H1 (cell line): Measurements from ENCODE around the gene ZNF397. TPM values are rescaled to one million over a fixed set of nuclear protein-coding genes. Genes with fewer than 3 reads are reported as not detected.

ENCODE experiments used
- CTCF ChIA-PET: fragments of 300-600 bp; sonication (Branson Sonifier 250); formaldehyde crosslinking; loops from one replicate; lab custom pipeline; 2021; ENCODE audit not compliant: partially characterized antibody; lab: Charles Lee
- POLR2A ChIA-PET: fragments of 300-600 bp; sonication (Branson Sonifier 250); formaldehyde crosslinking; loops from one replicate; lab custom pipeline; 2021; ENCODE audit warnings: inconsistent platforms; ENCODE audit not compliant: partially characterized antibody; lab: Charles Lee
- DNase-seq, 2 experiments: peaks; one replicate each; pipeline versions ENCODE4 v3.0.0 to v3.0.0-alpha.2; 2010 to 2022; ENCODE audit warnings: low spot score in 2 of 2, low read depth in 1 of 2, mixed read lengths in 1 of 2
- FAIRE-seq: peaks from 2 replicates; lab custom pipeline; 2011; peaks lifted over from hg19 to GRCh38; lab: Jason Lieb, UNC
- H2AFZ ChIP-seq: 2 replicates; pipeline ENCODE4 v1.8.1; 2012; ENCODE audit warnings: low read length, inconsistent platforms
- H2AK5ac ChIP-seq: 2 replicates; pipeline ENCODE4 v1.6.1; 2013; ENCODE audit warnings: low read depth, low read length
- H2BK120ac ChIP-seq: replicated peaks from 2 replicates; pipeline ENCODE3; 2013; ENCODE audit warnings: low read depth, low read length, inconsistent platforms
- H2BK12ac ChIP-seq: 2 replicates; pipeline ENCODE4 v1.6.1; 2013; ENCODE audit warnings: low read depth, low read length
- H2BK15ac ChIP-seq: 2 replicates; pipeline ENCODE4 v1.6.1; 2013; ENCODE audit warnings: low read length
- H2BK20ac ChIP-seq: 2 replicates; pipeline ENCODE4 v1.6.1; 2013; ENCODE audit warnings: low read length
- H2BK5ac ChIP-seq: 2 replicates; pipeline ENCODE4 v1.6.1; 2013; ENCODE audit warnings: low read depth, low read length
- H3K14ac ChIP-seq: 2 replicates; pipeline ENCODE4 v1.6.1; 2013; ENCODE audit warnings: inconsistent platforms; ENCODE audit not compliant: insufficient read length
- H3K18ac ChIP-seq: 2 replicates; pipeline ENCODE4 v1.6.1; 2013; ENCODE audit warnings: low read length; ENCODE audit errors: extremely low read depth
- H3K23ac ChIP-seq: 2 replicates; pipeline ENCODE4 v1.6.1; 2013; ENCODE audit warnings: inconsistent platforms; ENCODE audit not compliant: insufficient read length
- H3K23me2 ChIP-seq: 2 replicates; pipeline ENCODE4 v1.6.1; 2013; ENCODE audit warnings: low read depth, low read length
- H3K27ac ChIP-seq: 2 replicates; pipeline ENCODE4 v1.6.1; 2011; ENCODE audit warnings: low read depth, low read length, inconsistent platforms
- H3K27me3 ChIP-seq, 4 experiments: replicated peaks in 1 of 4; 1 replicate in 1 of 4; 2 replicates in 3 of 4; pipeline versions ENCODE4 v1.6.1 to v1.8.1; 2011 to 2013; ENCODE audit warnings: low read length in 3 of 4, mild to moderate bottlenecking in 3 of 4, inconsistent platforms in 2 of 4, mixed read lengths in 2 of 4, moderate library complexity in 1 of 4; ENCODE audit not compliant: control insufficient read depth in 3 of 4, insufficient read depth in 3 of 4; ENCODE audit errors: extremely low read depth in 1 of 4
- H3K36me3 ChIP-seq, 4 experiments: 2 replicates each; pipeline versions ENCODE4 v1.6.1 to v1.8.1; 2011 to 2013; ENCODE audit warnings: mild to moderate bottlenecking in 4 of 4, low read length in 3 of 4, moderate library complexity in 2 of 4, control low read depth in 1 of 4, inconsistent platforms in 1 of 4; ENCODE audit not compliant: insufficient read depth in 4 of 4, control insufficient read depth in 2 of 4
- H3K4ac ChIP-seq: replicated peaks from 2 replicates; pipeline ENCODE3; 2013; ENCODE audit warnings: low read length, low read depth, mixed read lengths, inconsistent platforms; ENCODE audit not compliant: insufficient read length
- H3K4me1 ChIP-seq, 4 experiments: replicated peaks in 1 of 4; 1 replicate in 1 of 4; 2 replicates in 3 of 4; pipeline versions ENCODE4 v1.6.1 to v1.8.1; 2011 to 2013; ENCODE audit warnings: low read length in 3 of 4, inconsistent platforms in 2 of 4, mixed read lengths in 1 of 4; ENCODE audit not compliant: insufficient read depth in 4 of 4, control insufficient read depth in 3 of 4
- H3K4me2 ChIP-seq, 2 experiments: 2 replicates each; pipeline versions ENCODE4 v1.6.1 to v1.8.1; 2011 to 2013; ENCODE audit warnings: low read depth in 2 of 2, low read length in 2 of 2, control low read depth in 1 of 2, inconsistent platforms in 1 of 2, mild to moderate bottlenecking in 1 of 2; ENCODE audit not compliant: insufficient read depth in 1 of 2
- H3K4me3 ChIP-seq, 4 experiments: fragments of 200-600, 300-600 bp in 1 of 4; sonication (generic), shearing (Covaris generic), sonication (Bioruptor Twin) in 1 of 4; 2 replicates each; pipeline versions ENCODE4 v1.5.1 to v1.8.1; 2011 to 2016; ENCODE audit warnings: low read length in 4 of 4, low read depth in 3 of 4, control low read depth in 2 of 4, inconsistent platforms in 2 of 4, mild to moderate bottlenecking in 2 of 4, mixed read lengths in 1 of 4, moderate library complexity in 1 of 4; ENCODE audit not compliant: insufficient read depth in 2 of 4; ENCODE audit errors: extremely low read depth in 1 of 4
- H3K56ac ChIP-seq: replicated peaks from 2 replicates; pipeline ENCODE3; 2013; ENCODE audit warnings: low read depth, mild to moderate bottlenecking, mixed read lengths, low read length, inconsistent platforms; ENCODE audit not compliant: insufficient read length
- H3K79me1 ChIP-seq: 2 replicates; pipeline ENCODE4 v1.6.1; 2013; ENCODE audit warnings: low read depth, low read length, control low read depth
- H3K79me2 ChIP-seq, 2 experiments: 2 replicates each; pipeline versions ENCODE4 v1.6.1 to v1.8.1; 2012 to 2013; ENCODE audit warnings: low read length in 2 of 2, mild to moderate bottlenecking in 2 of 2, inconsistent platforms in 1 of 2; ENCODE audit not compliant: insufficient read depth in 2 of 2, control insufficient read depth in 1 of 2
- H3K9ac ChIP-seq, 4 experiments: replicated peaks in 1 of 4; 1 replicate in 1 of 4; 2 replicates in 3 of 4; pipeline versions ENCODE4 v1.6.1 to v1.8.1; 2011 to 2013; ENCODE audit warnings: low read depth in 3 of 4, low read length in 3 of 4, control low read depth in 2 of 4, mild to moderate bottlenecking in 2 of 4, moderate library complexity in 2 of 4, inconsistent platforms in 1 of 4; ENCODE audit errors: extremely low read depth in 1 of 4
- H3K9me3 ChIP-seq, 2 experiments: 2 replicates each; pipeline versions ENCODE4 v1.6.1 to v1.8.1; 2012 to 2013; ENCODE audit warnings: mild to moderate bottlenecking in 2 of 2, moderate library complexity in 2 of 2, control low read depth in 1 of 2, inconsistent platforms in 1 of 2, low read depth in 1 of 2, low read length in 1 of 2, mixed read lengths in 1 of 2; ENCODE audit not compliant: insufficient read depth in 2 of 2
- H4K20me1 ChIP-seq, 2 experiments: replicated peaks in 1 of 2; 2 replicates each; pipeline versions ENCODE3 to v1.8.1; 2011 to 2013; ENCODE audit warnings: inconsistent platforms in 2 of 2, low read length in 2 of 2, mild to moderate bottlenecking in 1 of 2; ENCODE audit not compliant: insufficient read depth in 2 of 2, control insufficient read depth in 1 of 2
- H4K5ac ChIP-seq: 2 replicates; pipeline ENCODE4 v1.6.1; 2013; ENCODE audit warnings: low read length, low read depth, mixed read lengths, inconsistent platforms; ENCODE audit not compliant: insufficient read length
- H4K8ac ChIP-seq: 2 replicates; pipeline ENCODE4 v1.8.0; 2013; ENCODE audit warnings: mild to moderate bottlenecking, moderate library complexity, low read length, inconsistent platforms; ENCODE audit not compliant: insufficient read depth; ENCODE audit errors: extremely low read depth
- H4K91ac ChIP-seq: replicated peaks from 2 replicates; pipeline ENCODE3; 2013; ENCODE audit warnings: low read length, mixed read lengths, inconsistent platforms; ENCODE audit not compliant: insufficient read length
- EP300 ChIP-seq, 2 experiments: IDR thresholded peaks; 1 replicate in 1 of 2; 2 replicates in 1 of 2; pipeline ENCODE4 v1.6.1; 2011 to 2012; ENCODE audit warnings: low read depth in 2 of 2, low read length in 2 of 2, mild to moderate bottlenecking in 2 of 2, borderline replicate concordance in 1 of 2, inconsistent platforms in 1 of 2, moderate library complexity in 1 of 2
- ZNF274 ChIP-seq: IDR thresholded peaks from 2 replicates; pipeline ENCODE4 v1.7.0; 2012; ENCODE audit warnings: low read length, borderline replicate concordance; ENCODE audit errors: extremely low read depth
- WGBS, 2 experiments: shearing (Covaris generic) in 1 of 2; methylation state at CpG; one replicate each; pipeline versions ENCODE4 v1.1.6 to v1.1.7; 2013 to 2015; ENCODE audit warnings: low lambda C conversion rate in 2 of 2, mixed read lengths in 2 of 2, inconsistent platforms in 1 of 2, low coverage in 1 of 2, missing lambda C conversion rate in 1 of 2; ENCODE audit not compliant: insufficient replicate concordance in 2 of 2, insufficient coverage in 1 of 2, insufficient read length in 1 of 2; ENCODE audit errors: extremely low coverage in 1 of 2, missing lambda C conversion rate in 1 of 2; 5-methylcytosine and 5-hydroxymethylcytosine counted together
- polyA plus RNA-seq, 7 experiments: library from polyadenylated mRNA; depleted of rRNA in 3 of 7; stranded (reverse) in 5 of 7; unstranded in 2 of 7; fragments of >200 nt in 5 of 7; fragments of 200-250 nt in 2 of 7; gene quantifications; 1 replicate in 5 of 7; 2 replicates in 1 of 7; 4 replicates in 1 of 7; pipeline versions ENCODE4 v1.2.1 to v1.2.3, GENCODE V29; 2011 to 2013; ENCODE audit warnings: missing spikeins in 2 of 7, mixed read lengths in 2 of 7
- total RNA-seq: library from RNA; stranded (reverse); fragmentation: NEBNext Ultra II Directional; extraction: Animal tissue kit (Norgen Biotek cat#: 25700); gene quantifications from 2 replicates; pipeline ENCODE4 v1.2.1, GENCODE V29; 2021

The ZNF397 gene
- total and polyA plus RNA-seq, 2 of the 8 experiments (the other 6 are each of a cell fraction or from before 2014, with no cell fraction given): 9.8 to 39.5 TPM

DNA sequence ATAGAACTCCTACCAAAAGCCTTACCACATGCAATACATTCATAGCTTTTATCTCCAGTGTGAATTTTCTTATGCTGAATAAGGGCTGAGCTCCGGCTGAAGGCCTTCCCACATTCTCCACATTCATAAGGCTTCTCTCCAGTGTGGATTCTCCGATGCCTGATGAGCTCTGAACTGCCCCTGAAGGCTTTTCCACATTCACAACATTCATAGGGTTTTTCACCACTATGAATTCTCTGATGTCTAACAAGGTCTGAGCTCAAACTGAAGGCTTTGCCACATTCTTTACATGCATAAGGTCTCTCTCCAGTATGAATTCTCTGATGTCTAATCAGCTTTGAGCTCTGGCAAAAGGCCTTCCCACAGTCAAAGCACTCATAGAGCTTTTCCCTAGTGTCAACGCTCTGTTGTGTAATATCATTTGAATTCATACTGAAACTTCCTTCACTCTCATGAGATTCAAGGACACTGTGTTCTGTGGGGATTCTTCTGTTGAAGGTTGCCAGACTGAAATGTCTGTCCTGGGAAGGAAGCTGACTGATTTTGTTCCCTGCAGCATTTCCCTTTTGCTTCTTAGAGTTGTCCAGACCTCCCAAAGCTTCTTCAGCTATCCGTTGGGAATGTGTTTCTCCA, 12.9 kb downstream of the ZNF397 start:
- Histone ChIP-seq H3K14ac (no peak overlapping the region), H4K5ac (no peak overlapping the region), H3K79me2 (no peaks in the 10 kb centered on the region), H2BK15ac (no peak overlapping the region), H3K4me2 (no peak overlapping the region), H3K56ac (no peak overlapping the region), H4K20me1 (no peaks in the 10 kb centered on the region), H3K9ac (no peak overlapping the region), H2AFZ (no peak overlapping the region), H4K91ac (no peak overlapping the region), H3K4me3 (no peak overlapping the region), H3K27ac (no peak overlapping the region), H2BK12ac (no peak overlapping the region), H3K4me1 (no peaks in the 10 kb centered on the region), H3K4ac (no peak overlapping the region), H3K36me3 (peaks cover 0 to 34% (median 13%) of the 10 kb centered on the region in 4 experiments; a peak in 6 of 8 replicates), H3K23ac (no peak overlapping the region), H3K18ac (no peak overlapping the region), H3K23me2 (no peaks in the 10 kb centered on the region), H2AK5ac (no peak overlapping the region), H2BK5ac (no peak overlapping the region), H2BK20ac (no peak overlapping the region), H2BK120ac (no peak overlapping the region), H4K8ac (no peak overlapping the region), H3K27me3 (no peaks in the 10 kb centered on the region), H3K9me3 (peaks cover 0 to 4% of the 10 kb centered on the region in 2 experiments; a peak in 1 of 4 replicates), H3K79me1 (no peaks in the 10 kb centered on the region; the same call in 1 of the 2 replicates)
- no peak for DNase-seq
- POLR2A ChIA-PET: interaction anchor here (1.1 to 2.5 kb wide), 5 partner anchors 8 to 28 kb away, joined by 3 to 10 read pairs (median 5); partner anchors contain the start of gene ZNF397
- no peak for FAIRE-seq
- CTCF ChIA-PET: interaction anchor here (1.0 kb wide), 1 partner anchor 133 kb away, joined by 3 read pairs; no protein-coding TSS in a partner anchor
- TF ChIP-seq EP300 (IDR thresholded peaks at IDR 0.05; ENCODE audit: borderline replicate concordance in 1 of 2, low read depth in 2 of 2, low read length in 2 of 2): no peak
- peak; percentile 62; the same call in 1 of the 2 replicates for TF ChIP-seq ZNF274
- WGBS, 2 experiments: 89% methylated on average over 4 of the region's 4 CpGs; no CpG with 5 or more reads in 1 of the 2 experiments
